SK-N-SH (cell line): ENCODE data around the gene R3HDM2. TPM values are rescaled to one million over a fixed set of nuclear protein-coding genes. Genes with fewer than 3 reads are reported as not detected.

Experiments
- CTCF ChIA-PET: fragments of 300-600, 350-600 bp; formaldehyde crosslinking; extraction: SDS; loops from one replicate; lab custom pipeline; 2021; lab: Yijun Ruan, JAX
- POLR2A ChIA-PET: fragments of 350-600 bp; sonication (Branson Sonifier 250); formaldehyde crosslinking; extraction: SDS; loops from one replicate; lab custom pipeline; 2020; ENCODE audit warnings: antibody characterized with exemption, inconsistent platforms; lab: Yijun Ruan, JAX
- DNase-seq: peaks from one replicate; pipeline ENCODE4 v3.0.0; 2012
- H2AFZ ChIP-seq: fragments of 200-600 bp; sonication (generic); 2 replicates; pipeline ENCODE4 v1.8.1; 2016; ENCODE audit warnings: antibody characterized with exemption, mild to moderate bottlenecking, low read depth
- H3F3A ChIP-seq: fragments of 200-600 bp; sonication (generic); replicated peaks from 2 replicates; pipeline ENCODE3; 2016; ENCODE audit warnings: antibody characterized with exemption, mild to moderate bottlenecking; ENCODE audit not compliant: insufficient read depth
- H3K27ac ChIP-seq, 2 experiments: fragments of 200-500 bp in 1 of 2; fragments of 200-600 bp in 1 of 2; sonication (Bioruptor generic) in 1 of 2; sonication (generic), shearing (Covaris generic) in 1 of 2; 2 replicates each; pipeline versions ENCODE4 v1.5.1 to v1.6.1; 2014 to 2016; ENCODE audit warnings: low read depth in 2 of 2, inconsistent platforms in 1 of 2, low read length in 1 of 2, mild to moderate bottlenecking in 1 of 2, mixed read lengths in 1 of 2
- H3K27me3 ChIP-seq: fragments of 200-600 bp; sonication (generic), shearing (Covaris generic); 2 replicates; pipeline ENCODE4 v1.6.1; 2016; ENCODE audit warnings: mixed run types; ENCODE audit not compliant: insufficient read depth
- H3K36me3 ChIP-seq, 2 experiments: fragments of 200-500 bp in 1 of 2; fragments of 200-600 bp in 1 of 2; sonication (Bioruptor generic) in 1 of 2; sonication (generic) in 1 of 2; replicated peaks in 1 of 2; 2 replicates each; pipeline versions ENCODE3 to v1.5.1; 2014 to 2016; ENCODE audit warnings: low read length in 1 of 2, mild to moderate bottlenecking in 1 of 2; ENCODE audit not compliant: insufficient read depth in 2 of 2, control insufficient read depth in 1 of 2
- H3K4me1 ChIP-seq, 2 experiments: fragments of 200-500 bp in 1 of 2; fragments of 200-600 bp in 1 of 2; sonication (Bioruptor generic) in 1 of 2; sonication (generic), shearing (Covaris generic) in 1 of 2; 2 replicates each; pipeline versions ENCODE4 v1.5.1 to v1.6.1; 2014 to 2016; ENCODE audit warnings: low read depth in 1 of 2, low read length in 1 of 2, mixed run types in 1 of 2; ENCODE audit not compliant: insufficient read depth in 2 of 2, control insufficient read depth in 1 of 2
- H3K4me2 ChIP-seq: fragments of 200-600 bp; sonication (generic), shearing (Covaris generic); 2 replicates; pipeline ENCODE4 v1.6.1; 2017; ENCODE audit warnings: mixed run types
- H3K4me3 ChIP-seq, 2 experiments: fragments of 200-500 bp in 1 of 2; fragments of 200-600 bp in 1 of 2; sonication (Bioruptor generic) in 1 of 2; sonication (generic), shearing (Covaris generic) in 1 of 2; 2 replicates each; pipeline versions ENCODE4 v1.5.1 to v1.8.1; 2014 to 2016; ENCODE audit warnings: low read depth in 2 of 2, inconsistent platforms in 1 of 2, low read length in 1 of 2, mild to moderate bottlenecking in 1 of 2, mixed read lengths in 1 of 2, moderate library complexity in 1 of 2
- H3K79me2 ChIP-seq: fragments of 200-600 bp; sonication (generic); 2 replicates; pipeline ENCODE4 v1.8.1; 2017; ENCODE audit warnings: mild to moderate bottlenecking; ENCODE audit not compliant: insufficient read depth
- H3K9ac ChIP-seq: fragments of 200-600 bp; sonication (generic); 2 replicates; pipeline ENCODE4 v1.6.1; 2017; ENCODE audit warnings: mixed run types
- H3K9me2 ChIP-seq: fragments of 200-600 bp; sonication (generic); 2 replicates; pipeline ENCODE4 v1.6.1; 2017; ENCODE audit warnings: mixed run types
- H3K9me3 ChIP-seq: fragments of 200-600 bp; sonication (generic); 2 replicates; pipeline ENCODE4 v1.6.1; 2017; ENCODE audit warnings: mixed run types, mild to moderate bottlenecking, moderate library complexity
- H4K20me1 ChIP-seq: fragments of 200-600 bp; sonication (generic); 2 replicates; pipeline ENCODE4 v1.6.1; 2017; ENCODE audit warnings: mild to moderate bottlenecking, mixed run types; ENCODE audit not compliant: insufficient read depth
- FOXM1 ChIP-seq: IDR thresholded peaks from 2 replicates; pipeline ENCODE4 v1.4.0; 2012; ENCODE audit warnings: low read depth, mild to moderate bottlenecking
- GATA2 ChIP-seq: sonication (generic); formaldehyde crosslinking; IDR thresholded peaks from 2 replicates; pipeline ENCODE4 v1.5.0; 2020; ENCODE audit warnings: mild to moderate bottlenecking, missing genetic modification reagents
- MXI1 ChIP-seq: IDR thresholded peaks from 2 replicates; pipeline ENCODE4 v1.6.1; 2012; ENCODE audit warnings: mild to moderate bottlenecking, low read depth, low read length, improper control_type of control experiment
- NFIC ChIP-seq: IDR thresholded peaks from 2 replicates; pipeline ENCODE4 v1.4.0; 2012; ENCODE audit warnings: borderline replicate concordance
- NRF1 ChIP-seq: IDR thresholded peaks from 2 replicates; pipeline ENCODE4 v1.6.1; 2012; ENCODE audit warnings: low read depth, mild to moderate bottlenecking, low read length
- RXRA ChIP-seq: IDR thresholded peaks from 2 replicates; pipeline ENCODE4 v1.4.0; 2012; ENCODE audit warnings: low read depth, mild to moderate bottlenecking, borderline replicate concordance
- SMC3 ChIP-seq: IDR thresholded peaks from 2 replicates; pipeline ENCODE4 v1.6.1; 2012; ENCODE audit warnings: low read depth, low read length, improper control_type of control experiment
- WGBS: methylation state at CpG from one replicate; pipeline ENCODE4 v1.1.6; 2017; ENCODE audit warnings: low lambda C conversion rate; 5-methylcytosine and 5-hydroxymethylcytosine counted together
- polyA plus RNA-seq, 3 experiments: library from polyadenylated mRNA; depleted of rRNA; stranded (reverse); fragments of >200 nt; gene quantifications; 2 replicates each; pipeline ENCODE4 v1.2.3, GENCODE V29; 2012
- TF ChIP-seq, protein P1 (sequence below): fragments of 150-350 bp; IDR thresholded peaks from 2 replicates; pipeline ENCODE4 v1.6.1; 2017; ENCODE audit warnings: antibody characterized with exemption, low read length, low read depth, borderline replicate concordance
- TF ChIP-seq, protein P2 (sequence below): IDR thresholded peaks from 2 replicates; pipeline ENCODE4 v1.6.1; 2012; ENCODE audit warnings: mild to moderate bottlenecking, low read depth, low read length, moderate library complexity
- TF ChIP-seq, protein P3 (sequence below): IDR thresholded peaks from 2 replicates; pipeline ENCODE4 v1.4.0; 2012; ENCODE audit warnings: low read depth, borderline replicate concordance
- TF ChIP-seq, protein P4 (sequence below): IDR thresholded peaks from 2 replicates; pipeline ENCODE4; 2012
- TF ChIP-seq, protein P5 (sequence below): IDR thresholded peaks from 2 replicates; pipeline ENCODE4 v1.4.0; 2012; ENCODE audit warnings: low read depth, borderline replicate concordance

Gene R3HDM2
- polyA plus RNA-seq, 1 of the 3 experiments (the other 2 are of a cell fraction): 23.1 TPM

DNA sequence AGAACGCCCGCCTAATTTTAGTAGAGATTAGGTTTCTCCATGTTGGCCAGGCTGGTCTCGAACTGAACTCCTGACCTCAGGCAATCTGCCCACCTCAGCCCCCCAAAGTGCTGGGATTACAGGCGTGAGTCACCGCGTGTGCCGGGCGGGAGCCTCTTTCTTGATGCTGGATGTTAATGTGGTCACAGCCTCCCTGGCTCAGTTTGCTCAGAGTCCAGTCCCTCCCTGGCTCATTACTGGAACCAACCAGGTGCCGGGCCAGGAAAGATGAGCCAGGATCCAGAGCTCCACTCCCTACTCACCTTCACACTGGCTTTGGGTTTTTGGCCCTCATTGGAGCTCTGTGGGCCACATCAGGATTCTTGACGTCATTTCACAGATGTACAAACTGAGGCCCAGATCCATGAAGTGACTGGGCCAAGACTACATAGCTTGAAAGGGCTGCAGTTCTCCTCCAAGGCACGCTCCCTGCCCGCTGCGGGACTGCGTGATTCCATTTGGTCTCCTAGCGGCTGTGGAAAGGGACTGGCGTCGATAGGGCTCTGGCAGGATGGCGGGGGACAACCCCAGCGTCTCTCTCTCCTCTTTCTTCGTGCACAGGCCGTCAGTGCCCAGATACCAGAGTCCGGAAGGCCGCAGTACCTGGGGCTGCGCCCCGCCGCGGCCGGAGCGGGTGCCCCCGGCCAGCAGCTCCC lies 206.4 kb downstream of the R3HDM2 start:
- POLR2A ChIA-PET: interaction anchor here (0.6 kb wide), 1 partner anchor 17 kb away, joined by 3 read pairs; no protein-coding TSS in a partner anchor
- no peak overlapping the region for H3K4me2 ChIP-seq
- no peaks in the 10 kb centered on the region for H3K36me3 ChIP-seq
- H3K79me2 ChIP-seq: no peaks in the 10 kb centered on the region
- no peak overlapping the region for H3K9ac ChIP-seq
- WGBS: 94% methylated on average over 20 of the region's 30 CpGs
- H4K20me1 ChIP-seq: no peaks in the 10 kb centered on the region
- no peaks in the 10 kb centered on the region for H3K9me2 ChIP-seq
- peaks cover 27% of the 10 kb centered on the region; the same call in 1 of the 2 replicates for H3K27me3 ChIP-seq
- H2AFZ ChIP-seq: no peak overlapping the region
- H3K4me3 ChIP-seq: no peak overlapping the region; a peak in 1 of 4 replicates
- no peak overlapping the region for H3K27ac ChIP-seq
- no peaks in the 10 kb centered on the region for H3F3A ChIP-seq
- no peak for DNase-seq
- no peak for TF ChIP-seq NRF1
- TF ChIP-seq, protein P1, sequence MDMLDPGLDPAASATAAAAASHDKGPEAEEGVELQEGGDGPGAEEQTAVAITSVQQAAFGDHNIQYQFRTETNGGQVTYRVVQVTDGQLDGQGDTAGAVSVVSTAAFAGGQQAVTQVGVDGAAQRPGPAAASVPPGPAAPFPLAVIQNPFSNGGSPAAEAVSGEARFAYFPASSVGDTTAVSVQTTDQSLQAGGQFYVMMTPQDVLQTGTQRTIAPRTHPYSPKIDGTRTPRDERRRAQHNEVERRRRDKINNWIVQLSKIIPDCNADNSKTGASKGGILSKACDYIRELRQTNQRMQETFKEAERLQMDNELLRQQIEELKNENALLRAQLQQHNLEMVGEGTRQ: no peak
- TF ChIP-seq, protein P2, sequence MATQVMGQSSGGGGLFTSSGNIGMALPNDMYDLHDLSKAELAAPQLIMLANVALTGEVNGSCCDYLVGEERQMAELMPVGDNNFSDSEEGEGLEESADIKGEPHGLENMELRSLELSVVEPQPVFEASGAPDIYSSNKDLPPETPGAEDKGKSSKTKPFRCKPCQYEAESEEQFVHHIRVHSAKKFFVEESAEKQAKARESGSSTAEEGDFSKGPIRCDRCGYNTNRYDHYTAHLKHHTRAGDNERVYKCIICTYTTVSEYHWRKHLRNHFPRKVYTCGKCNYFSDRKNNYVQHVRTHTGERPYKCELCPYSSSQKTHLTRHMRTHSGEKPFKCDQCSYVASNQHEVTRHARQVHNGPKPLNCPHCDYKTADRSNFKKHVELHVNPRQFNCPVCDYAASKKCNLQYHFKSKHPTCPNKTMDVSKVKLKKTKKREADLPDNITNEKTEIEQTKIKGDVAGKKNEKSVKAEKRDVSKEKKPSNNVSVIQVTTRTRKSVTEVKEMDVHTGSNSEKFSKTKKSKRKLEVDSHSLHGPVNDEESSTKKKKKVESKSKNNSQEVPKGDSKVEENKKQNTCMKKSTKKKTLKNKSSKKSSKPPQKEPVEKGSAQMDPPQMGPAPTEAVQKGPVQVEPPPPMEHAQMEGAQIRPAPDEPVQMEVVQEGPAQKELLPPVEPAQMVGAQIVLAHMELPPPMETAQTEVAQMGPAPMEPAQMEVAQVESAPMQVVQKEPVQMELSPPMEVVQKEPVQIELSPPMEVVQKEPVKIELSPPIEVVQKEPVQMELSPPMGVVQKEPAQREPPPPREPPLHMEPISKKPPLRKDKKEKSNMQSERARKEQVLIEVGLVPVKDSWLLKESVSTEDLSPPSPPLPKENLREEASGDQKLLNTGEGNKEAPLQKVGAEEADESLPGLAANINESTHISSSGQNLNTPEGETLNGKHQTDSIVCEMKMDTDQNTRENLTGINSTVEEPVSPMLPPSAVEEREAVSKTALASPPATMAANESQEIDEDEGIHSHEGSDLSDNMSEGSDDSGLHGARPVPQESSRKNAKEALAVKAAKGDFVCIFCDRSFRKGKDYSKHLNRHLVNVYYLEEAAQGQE: no peak
- peaks cover 0 to 7% of the 10 kb centered on the region in 2 experiments; a peak in 1 of 4 replicates for H3K4me1 ChIP-seq
- no peaks in the 10 kb centered on the region for H3K9me3 ChIP-seq
- CTCF ChIA-PET: interaction anchor here (1.1 to 31.5 kb wide), 4 partner anchors 12 to 231 kb away, joined by 5 to 937 read pairs (median 138); partner anchors contain the start of genes INHBE and NXPH4

DNA sequence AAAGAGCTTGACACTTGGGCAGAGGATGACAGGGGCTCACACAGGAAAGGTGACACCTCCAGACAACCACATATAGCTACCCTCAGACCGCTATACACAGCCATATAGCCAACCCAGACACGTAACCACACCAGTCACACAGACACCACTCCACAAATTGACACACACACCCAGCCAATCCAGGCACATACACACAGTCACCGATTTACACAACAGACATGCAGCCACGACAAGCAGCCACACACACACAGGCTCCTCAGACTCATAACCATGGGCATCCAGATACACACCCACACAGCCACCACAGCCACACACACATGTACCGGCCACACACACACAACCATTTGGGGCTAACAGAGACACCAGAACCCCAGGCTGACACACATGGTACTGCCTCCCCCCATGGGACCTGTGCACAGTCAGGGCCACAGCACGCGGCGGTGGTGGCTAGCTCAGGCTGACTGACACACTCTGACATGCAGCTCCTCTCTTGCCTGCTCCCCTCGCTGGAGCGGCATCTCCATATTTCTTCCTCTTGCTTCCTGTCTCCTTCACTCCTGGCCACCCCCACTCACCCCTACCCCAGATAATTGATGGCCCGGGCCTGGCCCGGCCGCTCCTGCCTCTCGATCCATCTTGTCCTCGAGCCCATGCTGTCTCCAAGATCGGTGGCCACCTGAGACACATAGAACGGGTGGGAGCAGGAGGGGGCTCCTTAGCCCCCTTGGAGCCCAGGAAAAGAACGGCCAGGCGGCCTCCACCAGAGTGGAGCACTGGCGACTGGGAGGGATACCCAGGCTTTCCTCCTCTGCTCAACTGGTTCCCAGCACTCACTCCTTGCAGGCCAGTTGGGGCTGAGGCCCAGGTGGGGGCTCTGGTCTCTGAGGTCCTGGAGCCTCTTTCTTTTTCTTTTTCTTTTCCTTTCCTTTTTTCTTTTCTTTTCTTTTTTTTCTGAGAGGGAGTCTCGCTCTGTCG lies 207.4 kb downstream of the R3HDM2 start:
- CTCF ChIA-PET: interaction anchor here (0.7 to 31.5 kb wide), 5 partner anchors 11 to 239 kb away, joined by 3 to 937 read pairs (median 6); partner anchors contain the start of genes INHBE and NXPH4
- H3K4me2 ChIP-seq: no peak overlapping the region
- H3K36me3 ChIP-seq: no peaks in the 10 kb centered on the region
- DNase-seq: no peak
- H3K27ac ChIP-seq: no peak overlapping the region
- no peak overlapping the region for H3K4me3 ChIP-seq
- POLR2A ChIA-PET: no interaction called here
- WGBS: 87% methylated on average over 18 of the region's 22 CpGs
- H3K27me3 ChIP-seq: peaks cover 34% of the 10 kb centered on the region; the same call in 1 of the 2 replicates
- no peaks in the 10 kb centered on the region for H3F3A ChIP-seq
- no peaks in the 10 kb centered on the region for H4K20me1 ChIP-seq
- H2AFZ ChIP-seq: no peak overlapping the region
- no peak overlapping the region for H3K9ac ChIP-seq
- H3K79me2 ChIP-seq: no peaks in the 10 kb centered on the region
- no peaks in the 10 kb centered on the region for H3K9me2 ChIP-seq
- TF ChIP-seq SMC3 (no peak), GATA2 (CRISPR knock-in tag) (no peak), NFIC (no peak), NRF1 (no peak), RXRA (no peak), MXI1 (no peak), FOXM1 (no peak)
- TF ChIP-seq, protein P1: no peak
- TF ChIP-seq, protein P3, sequence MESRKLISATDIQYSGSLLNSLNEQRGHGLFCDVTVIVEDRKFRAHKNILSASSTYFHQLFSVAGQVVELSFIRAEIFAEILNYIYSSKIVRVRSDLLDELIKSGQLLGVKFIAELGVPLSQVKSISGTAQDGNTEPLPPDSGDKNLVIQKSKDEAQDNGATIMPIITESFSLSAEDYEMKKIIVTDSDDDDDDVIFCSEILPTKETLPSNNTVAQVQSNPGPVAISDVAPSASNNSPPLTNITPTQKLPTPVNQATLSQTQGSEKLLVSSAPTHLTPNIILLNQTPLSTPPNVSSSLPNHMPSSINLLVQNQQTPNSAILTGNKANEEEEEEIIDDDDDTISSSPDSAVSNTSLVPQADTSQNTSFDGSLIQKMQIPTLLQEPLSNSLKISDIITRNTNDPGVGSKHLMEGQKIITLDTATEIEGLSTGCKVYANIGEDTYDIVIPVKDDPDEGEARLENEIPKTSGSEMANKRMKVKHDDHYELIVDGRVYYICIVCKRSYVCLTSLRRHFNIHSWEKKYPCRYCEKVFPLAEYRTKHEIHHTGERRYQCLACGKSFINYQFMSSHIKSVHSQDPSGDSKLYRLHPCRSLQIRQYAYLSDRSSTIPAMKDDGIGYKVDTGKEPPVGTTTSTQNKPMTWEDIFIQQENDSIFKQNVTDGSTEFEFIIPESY: no peak
- TF ChIP-seq, protein P4, sequence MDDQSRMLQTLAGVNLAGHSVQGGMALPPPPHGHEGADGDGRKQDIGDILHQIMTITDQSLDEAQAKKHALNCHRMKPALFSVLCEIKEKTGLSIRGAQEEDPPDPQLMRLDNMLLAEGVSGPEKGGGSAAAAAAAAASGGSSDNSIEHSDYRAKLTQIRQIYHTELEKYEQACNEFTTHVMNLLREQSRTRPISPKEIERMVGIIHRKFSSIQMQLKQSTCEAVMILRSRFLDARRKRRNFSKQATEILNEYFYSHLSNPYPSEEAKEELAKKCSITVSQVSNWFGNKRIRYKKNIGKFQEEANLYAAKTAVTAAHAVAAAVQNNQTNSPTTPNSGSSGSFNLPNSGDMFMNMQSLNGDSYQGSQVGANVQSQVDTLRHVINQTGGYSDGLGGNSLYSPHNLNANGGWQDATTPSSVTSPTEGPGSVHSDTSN: no peak
- TF ChIP-seq, protein P5, sequence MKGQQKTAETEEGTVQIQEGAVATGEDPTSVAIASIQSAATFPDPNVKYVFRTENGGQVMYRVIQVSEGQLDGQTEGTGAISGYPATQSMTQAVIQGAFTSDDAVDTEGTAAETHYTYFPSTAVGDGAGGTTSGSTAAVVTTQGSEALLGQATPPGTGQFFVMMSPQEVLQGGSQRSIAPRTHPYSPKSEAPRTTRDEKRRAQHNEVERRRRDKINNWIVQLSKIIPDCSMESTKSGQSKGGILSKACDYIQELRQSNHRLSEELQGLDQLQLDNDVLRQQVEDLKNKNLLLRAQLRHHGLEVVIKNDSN: no peak
- H3K9me3 ChIP-seq: no peaks in the 10 kb centered on the region
- peaks cover 0 to 2% of the 10 kb centered on the region in 2 experiments; a peak in 1 of 4 replicates for H3K4me1 ChIP-seq
